Left ventricle myocardium inferior (tissue), 1 donor: ENCODE results near the gene MLIP. TPM values are rescaled to one million over a fixed set of nuclear protein-coding genes. Genes with fewer than 3 reads are reported as not detected.
A peak's percentile ranks its signal among the peaks of the same experiment; 100 is the strongest.

Source experiments
- DNase-seq: peaks from one replicate; pipeline ENCODE4 v3.0.0-alpha.2; 2020
- H3K27ac ChIP-seq: fragments of 200-600 bp; replicated peaks from 2 replicates; pipeline ENCODE4 v1.8.0; 2021
- H3K27me3 ChIP-seq: fragments of 200-600 bp; 2 replicates; pipeline ENCODE4 v1.8.0; 2021; ENCODE audit warnings: low read depth
- H3K36me3 ChIP-seq: fragments of 200-600 bp; 2 replicates; pipeline ENCODE4 v1.8.0; 2021
- H3K4me1 ChIP-seq: fragments of 200-600 bp; 2 replicates; pipeline ENCODE4 v1.8.0; 2021
- H3K4me3 ChIP-seq: fragments of 200-600 bp; 2 replicates; pipeline ENCODE4 v1.8.0; 2021; ENCODE audit warnings: mild to moderate bottlenecking, moderate library complexity
- H3K9me3 ChIP-seq: fragments of 200-600 bp; replicated peaks from 2 replicates; pipeline ENCODE4 v1.8.0; 2021
- intact Hi-C: fragments of 100-400 bp; cut with micrococcal nuclease; formaldehyde crosslinking; loops from one replicate; pipeline ENCODE4 v1.11.0; 2022
- total RNA-seq: library from RNA; stranded (reverse); fragmentation: NEBNext Ultra II Directional; extraction: Animal tissue kit (Norgen Biotek cat#: 25700); gene quantifications from one replicate; pipeline ENCODE4 v1.2.1, GENCODE V29; 2021
- TF ChIP-seq, protein P1 (sequence below): fragments of 200-600 bp; IDR thresholded peaks from 2 replicates; pipeline ENCODE4 v1.8.0; 2021; ENCODE audit warnings: antibody characterized with exemption, mild to moderate bottlenecking, borderline replicate concordance
- donor health status: DM: no; HTN: yes; CAD: no; lungs with severe emphysema.

MLIP gene
- total RNA-seq, 1 donor from 2014 or later: 397 TPM

DNA sequence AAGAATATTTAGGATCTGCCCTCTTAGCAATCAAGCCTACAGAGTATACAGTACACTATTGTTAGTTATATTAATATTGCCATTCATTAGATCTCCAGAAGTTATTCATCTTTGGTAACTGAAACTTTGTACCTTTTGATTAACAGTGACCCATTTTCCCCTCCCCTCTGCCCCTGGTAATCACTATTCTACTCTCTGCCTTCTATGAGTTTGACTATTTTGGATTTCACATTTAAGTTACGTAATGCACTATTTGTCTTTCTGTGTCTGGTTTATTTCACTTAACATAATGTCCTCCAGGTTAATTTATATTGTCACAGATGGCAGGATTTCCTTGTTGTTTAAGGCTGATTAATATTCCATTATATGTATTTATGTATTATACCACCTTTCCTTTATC, 111.0 kb downstream of the MLIP start:
- DNase-seq: no peak
- H3K4me1 ChIP-seq: no peaks in the 10 kb centered on the region
- H3K4me3 ChIP-seq: no peak overlapping the region
- H3K36me3 ChIP-seq: no peaks in the 10 kb centered on the region
- no peak overlapping the region for H3K27ac ChIP-seq
- peaks cover 9% of the 10 kb centered on the region for H3K9me3 ChIP-seq
- TF ChIP-seq, protein P1, sequence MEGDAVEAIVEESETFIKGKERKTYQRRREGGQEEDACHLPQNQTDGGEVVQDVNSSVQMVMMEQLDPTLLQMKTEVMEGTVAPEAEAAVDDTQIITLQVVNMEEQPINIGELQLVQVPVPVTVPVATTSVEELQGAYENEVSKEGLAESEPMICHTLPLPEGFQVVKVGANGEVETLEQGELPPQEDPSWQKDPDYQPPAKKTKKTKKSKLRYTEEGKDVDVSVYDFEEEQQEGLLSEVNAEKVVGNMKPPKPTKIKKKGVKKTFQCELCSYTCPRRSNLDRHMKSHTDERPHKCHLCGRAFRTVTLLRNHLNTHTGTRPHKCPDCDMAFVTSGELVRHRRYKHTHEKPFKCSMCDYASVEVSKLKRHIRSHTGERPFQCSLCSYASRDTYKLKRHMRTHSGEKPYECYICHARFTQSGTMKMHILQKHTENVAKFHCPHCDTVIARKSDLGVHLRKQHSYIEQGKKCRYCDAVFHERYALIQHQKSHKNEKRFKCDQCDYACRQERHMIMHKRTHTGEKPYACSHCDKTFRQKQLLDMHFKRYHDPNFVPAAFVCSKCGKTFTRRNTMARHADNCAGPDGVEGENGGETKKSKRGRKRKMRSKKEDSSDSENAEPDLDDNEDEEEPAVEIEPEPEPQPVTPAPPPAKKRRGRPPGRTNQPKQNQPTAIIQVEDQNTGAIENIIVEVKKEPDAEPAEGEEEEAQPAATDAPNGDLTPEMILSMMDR: no peak
- intact Hi-C loops: no loop called here
- no peaks in the 10 kb centered on the region for H3K27me3 ChIP-seq

- no peaks in the 10 kb centered on the region for H3K9me3 ChIP-seq
- TF ChIP-seq, protein P1: no peak
- peaks cover 9% of the 10 kb centered on the region for H3K36me3 ChIP-seq
- peaks cover 39% of the 10 kb centered on the region for H3K4me1 ChIP-seq
- no peaks in the 10 kb centered on the region for H3K27me3 ChIP-seq
- no peak overlapping the region for H3K27ac ChIP-seq
- intact Hi-C loops: no loop called here
- H3K4me3 ChIP-seq: no peak overlapping the region
- DNase-seq: no peak
These were observed 121.5 kb downstream of the MLIP start for GRCh38 chr6:54232703-54233102.

DNA sequence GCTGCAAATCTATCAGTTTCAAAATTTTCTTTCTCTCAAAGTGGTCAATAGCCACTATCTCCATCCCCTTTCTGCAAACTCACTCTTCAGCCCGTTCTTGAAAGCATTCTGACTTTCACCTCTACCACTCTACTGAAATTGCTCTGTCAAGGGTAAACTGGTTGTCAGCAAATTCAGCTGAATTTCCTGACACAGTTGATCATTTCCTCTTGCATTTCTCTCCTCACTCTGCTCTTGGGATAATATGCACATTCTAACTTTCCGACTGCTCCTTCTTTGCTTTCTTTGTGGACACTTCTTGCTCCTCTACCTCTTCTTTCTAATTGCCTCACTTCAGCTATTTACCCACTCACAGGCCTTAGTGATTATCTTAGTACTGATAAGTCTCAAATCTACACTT, 123.3 kb downstream of the MLIP start:
- DNase-seq: no peak
- H3K4me3 ChIP-seq: no peak overlapping the region
- H3K36me3 ChIP-seq: peaks cover 9% of the 10 kb centered on the region
- H3K27me3 ChIP-seq: no peaks in the 10 kb centered on the region
- intact Hi-C loops: no loop called here
- TF ChIP-seq, protein P1: no peak
- H3K27ac ChIP-seq: peak overlapping the region; percentile 7
- peaks cover 58% of the 10 kb centered on the region for H3K4me1 ChIP-seq
- H3K9me3 ChIP-seq: no peaks in the 10 kb centered on the region

DNA sequence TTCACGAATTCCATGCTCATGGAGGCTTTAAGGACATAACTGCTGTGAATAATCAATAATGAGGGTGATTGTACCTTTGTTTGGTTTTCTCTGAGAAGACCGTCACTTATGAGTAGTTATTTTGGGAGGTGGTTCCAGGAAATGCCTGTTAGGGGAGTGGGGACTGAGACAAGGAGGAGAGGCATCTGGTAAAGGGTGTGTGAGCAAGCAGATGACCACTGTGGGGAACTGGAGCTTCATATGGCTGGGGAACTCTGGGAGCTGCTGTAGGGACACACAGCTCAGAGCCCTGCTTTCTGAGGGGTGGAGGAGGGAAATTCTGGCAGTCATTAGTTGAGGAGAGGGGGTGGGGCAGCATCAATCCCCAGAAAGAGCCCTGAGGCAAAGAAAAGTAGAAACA, 125.7 kb downstream of the MLIP start:
- no peak overlapping the region for H3K4me3 ChIP-seq
- peaks cover 58% of the 10 kb centered on the region for H3K4me1 ChIP-seq
- no peaks in the 10 kb centered on the region for H3K27me3 ChIP-seq
- peaks cover 9% of the 10 kb centered on the region for H3K36me3 ChIP-seq
- TF ChIP-seq, protein P1: no peak
- intact Hi-C loops: no loop called here
- no peaks in the 10 kb centered on the region for H3K9me3 ChIP-seq
- no peak overlapping the region for H3K27ac ChIP-seq
- DNase-seq: no peak

- DNase-seq: no peak
These were observed 127.2 kb downstream of the MLIP start for GRCh38 chr6:54238396-54238795.

More at GRCh38 chr6:54238396-54238795, 127.2 kb downstream of the MLIP start:
- peak overlapping the region; percentile 53 for H3K27ac ChIP-seq
- H3K36me3 ChIP-seq: no peaks in the 10 kb centered on the region
- TF ChIP-seq, protein P1: no peak
- no peaks in the 10 kb centered on the region for H3K9me3 ChIP-seq
- no peaks in the 10 kb centered on the region for H3K27me3 ChIP-seq
- H3K4me3 ChIP-seq: no peak overlapping the region
- peaks cover 64% of the 10 kb centered on the region for H3K4me1 ChIP-seq
- intact Hi-C loops: no loop called here
